Suprapubic skin (tissue), 3 donors: Measurements from ENCODE around the gene UBE3D.
"Not testable (repeated sequence)": the region's sequence is repeated elsewhere in the genome, so short reads cannot be mapped to it uniquely, and the experiment has no call there.

Experiments
- CTCF ChIP-seq, 2 donors: fragments of 200-600 bp in 1 of 2; fragments of 450-650 bp in 1 of 2; sonication (generic) in 1 of 2; IDR thresholded peaks; one replicate each; pipeline ENCODE4 v1.5.1; 2016 to 2019; ENCODE audit warnings: antibody characterized with exemption in 2 of 2, mild to moderate bottlenecking in 1 of 2, moderate library complexity in 1 of 2
- POLR2A ChIP-seq, 2 donors: fragments of 450-650 bp; IDR thresholded peaks; one replicate each; pipeline ENCODE4 v1.6.1; 2017; ENCODE audit warnings: antibody characterized with exemption in 2 of 2, mild to moderate bottlenecking in 2 of 2, moderate library complexity in 2 of 2

DNA sequence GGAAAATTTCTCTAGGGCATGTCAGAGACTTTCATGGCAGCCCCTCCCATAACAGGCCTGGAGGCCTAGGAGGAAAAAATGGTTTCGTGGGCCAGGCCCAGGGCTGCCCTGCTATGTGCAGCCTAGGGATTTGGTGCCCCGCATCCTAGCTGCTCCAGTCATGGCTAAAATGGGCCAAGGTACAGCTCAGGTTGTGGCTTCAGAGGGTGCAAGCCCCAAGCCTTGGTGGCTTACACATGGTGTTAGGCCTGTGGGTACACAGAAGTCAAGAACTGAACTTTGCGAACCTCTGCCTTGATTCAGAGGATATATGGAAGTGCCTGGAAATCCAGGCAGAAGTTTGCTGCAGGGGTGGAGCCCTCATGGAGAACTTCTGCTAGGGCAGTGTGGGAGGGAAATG, 134.7 kb downstream of the UBE3D start:
- TF ChIP-seq POLR2A, CTCF (IDR thresholded peaks at IDR 0.05): not testable (repeated sequence)
